GM21360 (cell line): ENCODE results near the gene NREP.

ENCODE experiments used
- ATAC-seq: cut with Tn5 transposase; IDR thresholded peaks from one replicate; pipeline ENCODE4 v1.9.1; 2021; ENCODE audit warnings: mild to moderate bottlenecking, moderate library complexity; ENCODE audit not compliant: unreplicated experiment

Gene NREP

DNA sequence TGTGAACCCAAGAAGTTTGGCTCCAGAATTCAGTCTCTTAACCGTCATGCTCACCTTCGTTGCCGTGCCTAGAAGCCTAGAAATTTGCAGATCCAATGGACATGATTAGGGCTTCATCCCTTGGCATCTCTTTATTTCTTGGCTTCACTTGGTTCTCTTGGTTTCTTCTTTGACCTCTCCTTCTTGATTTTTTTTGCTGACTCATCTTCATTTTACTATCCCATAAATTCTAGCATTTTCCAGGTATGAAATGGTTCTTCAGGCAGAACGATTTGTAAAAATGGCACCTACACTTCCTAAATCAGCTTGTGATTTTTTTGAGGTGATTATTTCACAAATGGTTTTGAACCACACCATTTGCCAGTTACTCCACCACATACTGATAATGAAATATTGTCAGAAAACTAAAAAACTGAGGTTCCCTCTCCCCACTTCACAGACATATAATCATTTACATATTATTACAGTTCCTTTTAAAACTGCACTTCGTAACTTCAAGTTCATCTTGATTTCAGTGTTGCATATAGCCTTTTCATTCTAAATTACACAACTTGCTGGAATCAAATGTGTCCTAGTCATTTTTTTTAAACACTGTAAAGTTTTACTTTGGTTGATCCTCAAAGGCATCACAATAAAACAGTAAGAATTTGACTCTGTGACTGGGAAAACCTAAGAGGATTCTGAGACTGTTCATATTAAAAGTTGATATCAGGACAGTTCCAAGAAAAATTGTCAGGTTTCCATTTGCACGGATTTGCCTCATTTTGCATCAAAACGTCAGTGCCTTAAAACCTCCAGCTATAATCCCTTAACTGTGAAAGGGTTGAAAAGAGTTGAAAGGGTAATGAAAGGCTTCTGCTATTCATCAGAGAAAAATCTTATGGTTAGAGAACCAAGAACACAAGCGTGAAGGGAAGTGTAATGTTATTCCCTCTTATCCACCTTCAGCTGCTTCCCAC lies 8.9 kb upstream of the NREP start:
- no peak for ATAC-seq

DNA sequence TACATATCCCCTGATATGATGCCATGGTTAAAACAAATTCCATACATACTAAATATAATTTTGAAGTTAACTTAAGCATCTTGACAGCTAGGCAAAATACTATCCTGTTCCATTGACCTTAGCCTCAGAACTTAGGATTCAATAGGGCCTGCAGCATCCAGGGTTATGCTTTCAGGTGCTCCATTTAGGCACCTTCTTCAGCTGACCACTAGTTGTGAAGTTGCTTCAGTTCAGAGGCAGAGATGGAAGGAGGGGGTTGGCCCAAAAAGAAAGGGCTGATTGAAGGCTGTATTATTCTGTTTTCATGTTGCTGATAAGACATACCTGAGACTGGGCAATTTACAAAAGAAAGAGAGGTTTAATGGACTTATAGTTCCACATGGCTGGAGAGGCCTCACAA lies 7.0 kb upstream of the NREP start:
- ATAC-seq, result no peak

DNA sequence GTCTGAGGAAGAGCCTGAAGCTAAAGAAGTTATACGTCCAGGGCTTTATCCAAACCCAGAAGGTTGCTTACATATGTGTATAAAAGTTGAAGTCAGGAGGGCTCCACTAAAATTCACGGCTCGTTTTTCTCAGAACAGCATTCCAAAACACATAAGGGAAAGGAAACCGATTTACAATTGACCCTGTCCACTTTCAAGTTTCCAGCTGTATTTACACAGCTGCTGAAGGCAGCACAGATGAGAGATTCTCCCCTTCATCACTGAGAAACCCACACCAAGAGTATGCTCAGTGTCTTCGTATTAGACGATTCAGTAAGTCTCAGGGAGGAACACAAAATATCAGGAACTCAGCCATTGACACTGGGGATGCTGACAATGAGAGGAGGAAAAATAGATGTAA lies 5.9 kb upstream of the NREP start:
- no peak for ATAC-seq

DNA sequence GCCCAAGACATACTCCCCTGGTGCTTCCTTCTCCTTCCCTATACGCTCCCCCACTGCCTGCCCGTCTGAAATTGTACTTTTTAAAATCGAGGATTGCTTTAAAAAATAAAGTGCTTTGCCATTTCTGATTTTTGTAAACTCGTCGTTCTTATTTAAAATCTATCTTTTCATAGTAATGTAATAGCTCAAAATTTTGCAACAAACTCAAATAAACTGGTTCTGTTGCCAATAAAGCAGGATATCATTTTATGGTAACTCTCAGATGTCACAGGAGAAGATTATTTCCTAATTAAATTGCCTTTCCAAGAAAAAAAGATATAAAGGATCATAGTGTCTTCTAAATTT lies 1.3 kb upstream of the NREP start:
- no peak for ATAC-seq

DNA sequence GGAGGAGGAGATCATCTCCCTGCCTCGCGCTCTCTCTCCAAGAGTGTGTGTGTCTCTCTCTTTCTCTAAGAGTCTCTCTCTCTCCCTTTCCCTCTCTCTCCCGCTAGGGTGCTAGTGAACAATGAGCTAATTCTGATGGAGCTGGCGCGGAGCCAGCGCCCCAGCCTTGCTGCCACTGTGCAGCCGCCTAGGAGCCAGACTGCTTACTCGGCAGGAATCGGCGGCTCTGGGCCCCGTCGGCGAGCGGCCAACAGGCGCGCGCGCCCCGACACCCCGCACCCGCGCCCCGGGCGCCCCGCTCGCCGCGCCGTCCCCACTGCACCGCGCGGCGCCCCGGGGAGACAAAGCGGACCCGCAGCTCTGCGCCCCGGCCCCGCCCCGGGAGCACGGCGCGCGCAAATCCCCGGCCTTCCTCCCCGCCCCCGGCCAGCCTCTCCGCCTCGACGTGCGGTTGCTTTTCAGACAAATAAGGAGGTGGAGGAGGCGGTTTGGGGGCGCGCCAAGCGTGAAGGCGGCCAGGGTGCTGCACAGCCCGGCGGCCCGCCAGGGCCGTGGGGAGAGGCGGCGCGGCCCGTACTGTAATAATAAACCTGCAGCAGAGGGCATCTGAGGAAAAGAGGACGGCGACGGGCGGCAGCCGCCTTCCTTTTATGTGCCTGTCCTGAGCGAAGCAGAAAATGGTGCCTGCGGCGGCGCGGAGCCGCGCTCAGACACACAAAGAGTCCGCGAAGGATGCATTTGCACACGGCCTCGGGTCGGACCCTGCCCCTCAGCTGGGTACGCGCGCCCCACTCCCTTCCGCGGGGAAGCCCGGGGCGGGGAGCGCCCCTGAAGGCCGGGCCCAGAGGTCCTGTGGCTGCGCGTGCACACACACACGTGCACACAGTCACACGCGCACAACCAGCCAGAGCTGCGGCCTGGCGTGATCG lies 625 bp upstream of the NREP start:
- peak; percentile 76 for ATAC-seq

DNA sequence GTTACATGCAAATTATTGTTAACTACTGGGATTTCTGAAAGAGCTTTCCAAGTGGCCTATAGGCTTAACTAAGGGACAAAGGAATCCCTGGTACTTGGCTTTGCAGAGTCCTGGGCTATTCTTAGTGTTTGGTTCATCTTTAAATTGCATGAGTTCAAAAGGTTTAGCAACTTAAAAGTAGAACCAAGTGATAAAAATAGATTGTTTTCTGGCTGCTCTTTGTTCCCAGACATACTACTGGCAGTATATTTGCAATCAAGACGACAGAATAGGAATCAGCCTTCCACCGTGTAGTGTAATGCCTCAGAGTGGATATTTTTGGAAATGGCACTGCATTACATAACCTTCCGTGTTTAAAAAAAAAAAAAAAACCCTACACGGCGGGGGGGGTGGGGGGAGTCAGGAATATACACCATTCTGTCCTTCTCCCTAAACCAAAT lies 1.0 kb downstream of the NREP start:
- ATAC-seq, result no peak

DNA sequence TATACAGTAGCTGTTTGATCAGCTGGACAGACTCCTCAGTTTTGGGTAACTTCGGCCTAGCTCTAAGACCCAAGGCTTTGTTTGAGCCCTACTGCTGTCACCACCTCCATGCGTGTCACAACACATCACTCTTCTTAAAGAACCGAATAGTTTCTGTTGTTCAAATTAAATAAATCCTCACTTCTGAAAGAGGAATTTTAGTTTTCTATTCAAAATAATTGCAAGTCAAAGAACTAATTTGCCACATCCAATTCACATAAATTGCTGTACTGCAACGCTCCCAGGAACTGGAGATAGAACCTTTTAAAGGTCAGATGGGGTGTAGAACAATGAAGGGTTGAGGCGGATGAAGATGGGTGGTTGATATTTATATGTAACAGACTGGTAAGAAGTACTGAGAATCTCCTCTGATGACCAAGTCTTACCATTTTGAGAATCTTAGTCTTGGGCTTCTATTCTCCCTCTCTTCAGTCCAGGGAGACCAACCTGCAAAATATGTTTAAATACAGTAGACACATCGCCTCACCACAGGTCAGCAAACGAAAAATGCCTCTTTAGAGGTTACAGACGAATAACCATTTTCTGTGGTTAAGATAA lies 1.6 kb downstream of the NREP start:
- no peak for ATAC-seq

DNA sequence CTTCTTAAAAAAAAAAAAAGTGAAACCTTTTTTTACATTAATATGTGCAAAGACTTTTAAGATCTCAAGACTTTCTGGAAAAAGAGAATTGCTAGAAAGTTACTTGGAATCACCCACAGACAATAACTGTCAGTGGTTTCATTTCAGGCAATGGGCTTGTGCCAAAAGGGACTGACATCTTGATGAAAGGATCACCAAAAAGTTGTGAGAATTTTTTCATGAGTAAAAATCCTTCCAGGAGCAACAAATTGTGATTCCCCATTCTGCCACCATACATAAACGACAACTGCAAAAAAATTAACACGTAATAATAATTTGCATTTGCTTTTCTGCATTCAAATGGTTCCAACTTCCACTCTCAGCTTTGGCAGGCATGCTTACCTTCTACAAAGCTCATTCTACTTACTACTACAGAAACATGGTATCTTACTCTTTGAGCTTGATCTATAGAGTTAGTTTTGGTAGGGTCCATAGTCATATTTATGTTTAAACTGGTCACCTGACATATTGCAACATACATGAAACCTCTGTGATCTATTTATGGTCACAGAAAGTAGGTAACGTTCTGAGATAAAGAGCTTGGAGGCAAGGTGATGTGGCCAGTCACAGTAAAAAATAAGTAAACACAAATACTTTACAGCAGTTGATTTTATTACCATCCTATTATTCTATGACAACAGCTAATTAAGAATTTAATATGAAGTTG lies 3.0 kb downstream of the NREP start:
- ATAC-seq, result no peak

DNA sequence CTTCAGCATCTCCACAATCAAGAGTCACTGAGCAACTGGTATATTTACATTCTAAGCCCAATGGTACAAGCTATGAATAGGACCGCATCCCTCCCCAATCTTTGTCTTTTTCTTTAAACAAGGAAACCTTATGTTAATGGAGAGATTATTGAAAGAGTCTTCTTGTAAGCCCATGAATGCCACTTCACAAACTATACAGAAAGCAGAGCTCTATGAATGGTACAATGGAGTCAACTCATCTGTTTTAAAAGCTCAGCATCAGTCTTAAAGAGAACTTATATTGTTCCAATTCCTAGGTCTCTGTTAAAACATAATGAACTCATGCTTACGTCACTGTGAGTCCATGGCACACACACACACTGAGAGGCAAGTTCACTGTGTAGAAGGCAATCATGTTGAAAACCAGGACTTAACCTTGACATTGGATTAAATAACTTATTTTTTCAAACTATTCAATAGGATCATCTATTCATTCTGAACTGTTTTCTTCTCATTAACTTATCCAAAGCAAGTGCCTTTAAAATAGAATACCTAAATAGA lies 4.5 kb downstream of the NREP start:
- ATAC-seq, result no peak

DNA sequence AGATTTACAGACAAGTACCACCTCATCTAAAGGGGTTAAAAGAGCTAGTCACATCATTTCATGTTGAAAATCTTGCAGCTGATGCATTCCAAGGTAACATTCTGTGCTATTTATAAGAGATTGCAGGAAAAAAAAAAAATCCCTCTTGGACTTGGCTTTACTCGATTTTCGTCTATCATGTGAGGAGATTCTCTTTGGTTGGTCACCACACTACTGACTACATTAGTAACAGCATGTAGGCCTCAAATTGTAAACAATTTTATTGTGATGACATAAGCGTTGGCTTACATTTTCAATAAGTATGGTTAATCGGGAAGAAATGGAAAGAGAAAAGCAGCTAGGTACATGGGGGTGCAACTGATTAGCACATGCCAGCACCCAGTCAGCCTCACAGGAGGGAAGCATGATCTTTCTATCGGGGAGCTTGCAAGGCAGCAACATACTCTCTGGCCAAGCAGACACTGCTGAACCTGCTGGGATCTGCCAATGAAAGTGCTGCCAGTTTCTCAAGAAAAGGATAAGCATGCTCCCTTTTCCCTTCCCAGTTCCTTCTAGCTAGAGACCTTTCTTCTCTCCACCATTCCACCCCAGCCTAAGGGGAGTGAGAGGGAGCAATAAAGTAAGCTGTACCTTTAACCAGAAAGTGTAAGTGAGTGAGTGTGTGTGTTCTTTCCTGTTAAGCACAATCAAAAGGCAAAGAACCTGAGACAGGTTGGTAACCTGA lies 7.5 kb downstream of the NREP start:
- ATAC-seq, result no peak

DNA sequence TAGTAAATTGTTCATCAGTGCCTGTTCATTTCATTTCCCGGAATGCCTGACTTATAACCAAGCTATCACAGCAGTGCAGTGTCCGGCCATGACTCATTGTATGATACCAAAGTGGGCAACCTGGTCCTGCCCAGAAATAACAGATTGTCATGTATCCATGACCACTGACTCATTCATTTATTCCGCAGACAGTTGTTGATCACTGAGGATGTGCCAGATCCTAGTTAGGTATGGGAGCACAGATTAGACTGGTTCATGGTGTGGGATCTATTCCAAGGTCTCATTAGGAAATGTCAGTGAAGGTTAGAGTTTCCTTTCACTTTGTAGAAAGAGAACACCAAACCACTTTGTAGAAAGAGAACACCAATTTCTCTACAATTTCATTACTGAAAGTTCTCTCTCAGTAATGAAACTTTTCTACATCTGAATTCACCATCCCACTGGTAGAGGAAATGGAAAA lies 8.7 kb downstream of the NREP start:
- ATAC-seq, result no peak

DNA sequence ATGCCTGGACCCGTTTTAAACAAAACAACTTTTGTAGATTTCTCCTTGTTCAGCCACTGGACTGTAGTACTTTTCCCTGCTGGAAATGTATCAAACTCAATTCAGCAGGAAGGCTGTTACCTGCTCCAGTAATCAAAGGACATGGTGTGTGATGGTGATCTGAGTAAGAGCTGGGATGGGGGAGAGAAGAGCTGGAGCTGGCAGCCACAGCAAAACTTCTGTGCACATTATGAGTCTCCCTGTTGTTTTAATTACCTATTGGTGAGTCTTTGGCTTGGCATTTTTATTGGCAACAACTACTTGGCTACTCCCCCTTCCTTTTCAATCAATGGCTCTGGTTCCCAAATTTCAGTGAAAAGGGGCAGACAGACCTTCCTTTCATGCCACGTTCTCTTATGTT lies 9.7 kb downstream of the NREP start:
- ATAC-seq, result no peak

DNA sequence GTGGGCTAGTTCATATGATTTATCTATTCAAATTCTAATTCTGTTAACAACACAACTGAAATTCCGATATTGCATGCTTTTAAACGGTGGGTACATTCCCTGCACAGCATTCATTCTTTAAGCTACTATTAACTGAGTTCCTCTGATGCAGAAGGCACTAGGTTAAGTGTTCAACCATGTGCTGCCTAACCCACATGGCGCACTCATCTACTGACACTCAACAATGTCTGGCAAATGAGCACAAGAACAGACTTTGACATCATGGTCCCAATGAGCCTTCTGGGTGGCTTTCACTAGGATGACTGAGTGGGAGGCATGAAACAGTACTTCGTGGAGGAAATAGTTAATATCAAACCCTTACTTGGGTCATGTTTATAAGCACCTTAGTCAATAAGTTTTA lies 10.2 kb downstream of the NREP start:
- no peak for ATAC-seq

DNA sequence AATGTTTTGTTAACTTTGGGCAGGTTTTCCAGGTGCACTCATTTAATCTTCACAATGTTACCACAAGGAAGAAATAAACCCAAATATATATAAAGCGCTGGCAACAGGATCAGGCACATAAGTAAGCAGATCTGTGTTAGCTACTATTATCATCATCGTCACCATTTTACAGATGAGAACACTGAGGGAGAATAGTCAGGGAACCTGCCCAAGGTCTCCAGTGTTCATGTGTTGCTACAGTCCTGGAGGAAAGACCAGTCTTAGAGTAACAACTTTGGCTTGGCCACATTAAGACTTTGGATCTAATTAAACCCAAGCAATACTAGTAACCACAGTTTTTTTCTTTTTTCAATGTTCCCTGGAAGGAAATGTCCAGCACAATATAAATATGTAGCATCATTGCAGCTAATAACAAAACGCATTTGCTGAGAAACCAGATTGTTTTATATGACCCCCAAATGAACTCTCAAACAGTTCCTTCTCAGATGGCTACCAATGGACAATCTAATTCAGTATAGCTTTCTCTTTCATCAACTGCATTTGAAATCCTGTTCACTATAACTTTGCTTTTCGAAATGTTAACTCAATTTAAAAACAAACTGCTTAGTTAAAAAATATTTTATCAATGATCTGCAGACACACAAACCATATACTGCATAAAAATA lies 11.8 kb downstream of the NREP start:
- no peak for ATAC-seq

DNA sequence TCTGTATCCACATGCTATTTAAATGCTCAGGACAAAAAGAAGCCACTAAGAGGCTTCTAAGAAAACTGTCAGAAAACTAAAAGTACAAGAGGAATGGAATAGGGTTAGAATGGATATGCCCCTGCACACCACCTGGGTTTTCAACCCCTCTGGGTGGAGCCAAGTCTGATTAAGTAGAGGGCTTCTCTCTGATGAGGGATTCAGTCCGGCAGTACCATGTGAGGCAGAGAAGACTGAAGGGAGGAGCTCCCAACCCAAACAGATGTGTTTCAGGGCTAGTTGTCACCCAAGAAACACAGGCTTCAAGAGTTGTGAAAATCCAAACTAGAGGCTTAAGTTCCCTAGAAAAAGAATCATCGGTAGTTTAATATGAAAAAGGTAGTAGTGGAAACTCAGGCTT lies 12.5 kb downstream of the NREP start:
- ATAC-seq, result no peak

DNA sequence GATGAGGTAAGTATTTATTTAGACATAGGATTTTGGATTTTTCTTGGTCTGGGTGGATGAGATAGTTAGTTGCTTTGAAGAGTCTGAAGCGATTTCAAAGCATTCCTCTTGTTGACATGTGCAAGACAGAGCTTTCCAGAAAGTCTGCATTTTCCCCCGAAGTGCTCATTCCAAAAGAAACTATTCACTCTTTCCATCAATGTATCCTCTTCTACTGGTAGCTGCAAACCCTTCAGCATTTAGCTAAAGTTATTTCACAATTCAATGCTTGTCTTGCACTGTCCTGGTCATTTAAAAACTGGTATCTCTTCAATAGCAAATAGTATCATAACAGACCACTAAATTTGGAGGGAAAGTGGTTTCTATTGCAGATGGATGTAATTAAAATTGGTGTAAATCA lies 13.0 kb downstream of the NREP start:
- no peak for ATAC-seq

DNA sequence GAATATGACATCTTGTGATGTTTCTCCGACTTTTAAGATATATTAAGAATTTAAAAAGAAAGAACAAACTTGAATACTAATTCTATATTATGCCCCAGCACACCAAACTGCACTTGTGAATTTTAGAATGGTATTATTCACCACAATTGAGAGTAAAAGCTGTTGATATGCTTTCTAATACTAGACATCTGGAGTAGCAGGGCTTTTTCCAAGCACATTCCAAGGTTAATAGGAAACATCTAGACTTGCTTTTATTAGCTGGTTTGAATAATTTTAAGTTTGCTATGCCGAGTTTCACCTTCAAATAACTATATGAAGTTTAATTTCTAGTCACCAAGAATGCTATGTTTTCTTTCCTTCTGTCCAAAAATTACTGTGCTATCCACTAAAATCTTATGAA lies 13.5 kb downstream of the NREP start:
- ATAC-seq, result no peak

DNA sequence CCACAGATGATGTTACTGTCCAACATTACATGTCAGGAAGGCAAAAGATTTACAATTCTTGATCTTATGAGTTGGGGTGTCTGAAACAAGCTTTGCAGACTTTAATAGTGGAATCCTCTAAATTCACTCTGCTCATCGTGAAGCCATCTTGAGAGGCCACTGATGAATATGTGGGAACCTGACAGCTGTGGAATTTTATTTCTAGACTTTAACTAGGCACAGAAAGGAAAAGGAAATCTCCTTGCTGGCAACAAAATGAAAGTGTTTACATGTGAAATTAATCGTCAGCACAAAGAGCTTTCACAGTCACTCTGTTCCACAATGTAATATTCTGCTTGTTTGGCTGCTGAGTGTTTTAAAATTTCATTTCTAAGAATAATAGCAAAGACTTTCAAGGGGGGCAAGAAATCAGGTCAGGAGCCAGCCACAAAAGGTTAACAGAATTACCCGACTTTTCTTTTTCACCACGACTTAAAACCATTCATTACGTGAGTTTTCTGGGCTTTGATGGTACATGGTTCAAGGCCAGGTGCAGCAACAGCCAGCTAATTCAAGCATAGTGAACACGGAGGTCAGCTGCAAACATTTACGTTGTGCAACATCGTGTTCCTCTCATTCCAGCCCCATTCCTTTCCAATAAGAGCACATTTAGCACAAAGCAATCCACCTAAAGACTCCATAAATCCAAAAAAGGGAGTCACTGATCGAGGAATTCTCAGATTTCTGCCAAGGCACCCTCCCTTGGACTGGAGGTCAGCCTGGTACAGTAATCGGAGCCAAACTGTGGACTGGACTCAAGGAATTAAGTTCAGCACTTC lies 14.6 kb downstream of the NREP start:
- no peak for ATAC-seq
